ENCODE measurements around the gene TES. TPM values are rescaled to one million over a fixed set of nuclear protein-coding genes. Genes with fewer than 3 reads are reported as not detected.

The TES gene
- polyA plus RNA-seq, 1 donor from 2014 or later = 38.0 TPM

GRCh38 chr7:116292381-116292780, 82.0 kb downstream of the TES start:
- H3K9ac ChIP-seq (ENCODE audit: low read length) = no peak overlapping the region

GRCh38 chr7:116293139-116293538, 82.8 kb downstream of the TES start:
- Histone ChIP-seq H3K9me3 (ENCODE audit: low read length) (no peaks in the 10 kb centered on the region), H3K27ac (ENCODE audit: low read length) (no peak overlapping the region), H3K27me3 (ENCODE audit: insufficient read depth, low read depth, low read length) (no peaks in the 10 kb centered on the region), H3K4me2 (ENCODE audit: low read length) (no peak overlapping the region), H2AFZ (ENCODE audit: low read depth, low read length) (no peak overlapping the region), H3K4me3 (ENCODE audit: low read length) (no peak overlapping the region), H3F3A (ENCODE audit: insufficient read depth, low read length, poor library complexity, severe bottlenecking) (no peaks in the 10 kb centered on the region), H3K9me2 (ENCODE audit: insufficient read depth, low read length) (no peaks in the 10 kb centered on the region), H3K79me2 (replicated peaks; ENCODE audit: insufficient read depth, low read length) (no peaks in the 10 kb centered on the region), H4K20me1 (ENCODE audit: insufficient read depth) (no peaks in the 10 kb centered on the region), H3K9ac (ENCODE audit: low read length) (no peak overlapping the region), H3K36me3 (ENCODE audit: insufficient read depth, low read length) (no peaks in the 10 kb centered on the region)
- TF ChIP-seq, protein P1, sequence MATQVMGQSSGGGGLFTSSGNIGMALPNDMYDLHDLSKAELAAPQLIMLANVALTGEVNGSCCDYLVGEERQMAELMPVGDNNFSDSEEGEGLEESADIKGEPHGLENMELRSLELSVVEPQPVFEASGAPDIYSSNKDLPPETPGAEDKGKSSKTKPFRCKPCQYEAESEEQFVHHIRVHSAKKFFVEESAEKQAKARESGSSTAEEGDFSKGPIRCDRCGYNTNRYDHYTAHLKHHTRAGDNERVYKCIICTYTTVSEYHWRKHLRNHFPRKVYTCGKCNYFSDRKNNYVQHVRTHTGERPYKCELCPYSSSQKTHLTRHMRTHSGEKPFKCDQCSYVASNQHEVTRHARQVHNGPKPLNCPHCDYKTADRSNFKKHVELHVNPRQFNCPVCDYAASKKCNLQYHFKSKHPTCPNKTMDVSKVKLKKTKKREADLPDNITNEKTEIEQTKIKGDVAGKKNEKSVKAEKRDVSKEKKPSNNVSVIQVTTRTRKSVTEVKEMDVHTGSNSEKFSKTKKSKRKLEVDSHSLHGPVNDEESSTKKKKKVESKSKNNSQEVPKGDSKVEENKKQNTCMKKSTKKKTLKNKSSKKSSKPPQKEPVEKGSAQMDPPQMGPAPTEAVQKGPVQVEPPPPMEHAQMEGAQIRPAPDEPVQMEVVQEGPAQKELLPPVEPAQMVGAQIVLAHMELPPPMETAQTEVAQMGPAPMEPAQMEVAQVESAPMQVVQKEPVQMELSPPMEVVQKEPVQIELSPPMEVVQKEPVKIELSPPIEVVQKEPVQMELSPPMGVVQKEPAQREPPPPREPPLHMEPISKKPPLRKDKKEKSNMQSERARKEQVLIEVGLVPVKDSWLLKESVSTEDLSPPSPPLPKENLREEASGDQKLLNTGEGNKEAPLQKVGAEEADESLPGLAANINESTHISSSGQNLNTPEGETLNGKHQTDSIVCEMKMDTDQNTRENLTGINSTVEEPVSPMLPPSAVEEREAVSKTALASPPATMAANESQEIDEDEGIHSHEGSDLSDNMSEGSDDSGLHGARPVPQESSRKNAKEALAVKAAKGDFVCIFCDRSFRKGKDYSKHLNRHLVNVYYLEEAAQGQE (IDR thresholded peaks at IDR 0.05; ENCODE audit: borderline replicate concordance) = no peak
- TF ChIP-seq POLR2AphosphoS5 (IDR thresholded peaks at IDR 0.05) (no peak), MXI1 (conservative IDR thresholded peaks at IDR 0.05; ENCODE audit: poor library complexity, severe bottlenecking) (no peak), TAF1 (IDR thresholded peaks at IDR 0.05; ENCODE audit: low read depth) (no peak), SMC3 (conservative IDR thresholded peaks at IDR 0.05; ENCODE audit: poor library complexity) (no peak), EZH2 (IDR thresholded peaks at IDR 0.05; ENCODE audit: borderline replicate concordance, insufficient read depth, low read length, poor library complexity, severe bottlenecking) (no peak), CTCF (IDR thresholded peaks at IDR 0.05; ENCODE audit: poor library complexity, severe bottlenecking) (no peak), EP300 (conservative IDR thresholded peaks at IDR 0.05; ENCODE audit: poor library complexity, severe bottlenecking) (no peak), RAD21 (conservative IDR thresholded peaks at IDR 0.05) (no peak)

More at GRCh38 chr7:116292381-116292780, 82.0 kb downstream of the TES start:
- no peak overlapping the region for H2AFZ ChIP-seq (ENCODE audit: low read depth, low read length)
- TF ChIP-seq MXI1 (conservative IDR thresholded peaks at IDR 0.05; ENCODE audit: poor library complexity, severe bottlenecking) (no peak), EZH2 (IDR thresholded peaks at IDR 0.05; ENCODE audit: borderline replicate concordance, insufficient read depth, low read length, poor library complexity, severe bottlenecking) (no peak), TAF1 (IDR thresholded peaks at IDR 0.05; ENCODE audit: low read depth) (no peak)
- H3K4me3 ChIP-seq (ENCODE audit: low read length) = no peak overlapping the region
- H3K4me2 ChIP-seq (ENCODE audit: low read length) = no peak overlapping the region
- no peaks in the 10 kb centered on the region for H4K20me1 ChIP-seq (ENCODE audit: insufficient read depth)
- H3K9me2 ChIP-seq (ENCODE audit: insufficient read depth, low read length) = no peaks in the 10 kb centered on the region
- no peaks in the 10 kb centered on the region for H3K36me3 ChIP-seq (ENCODE audit: insufficient read depth, low read length)
- no peaks in the 10 kb centered on the region for H3K79me2 ChIP-seq (replicated peaks; ENCODE audit: insufficient read depth, low read length)
- H3K27ac ChIP-seq (ENCODE audit: low read length) = no peak overlapping the region
- H3F3A ChIP-seq (ENCODE audit: insufficient read depth, low read length, poor library complexity, severe bottlenecking) = no peaks in the 10 kb centered on the region
- H3K27me3 ChIP-seq (ENCODE audit: insufficient read depth, low read depth, low read length) = no peaks in the 10 kb centered on the region
- H3K9me3 ChIP-seq (ENCODE audit: low read length) = no peaks in the 10 kb centered on the region

Data from neural cell (in vitro differentiated cells).